Measurements from ENCODE around the gene NUP42.
"Not testable (repeated sequence)": the region's sequence is repeated elsewhere in the genome, so short reads cannot be mapped to it uniquely, and the experiment has no call there.

The NUP42 gene

GRCh38 chr7:23205909-23206767 lies 24.3 kb downstream of the NUP42 start:
- DNase-seq: no peak

GRCh38 chr7:23207021-23207420 lies 25.2 kb downstream of the NUP42 start:
- no peak for DNase-seq

- no peak for DNase-seq
Observed at GRCh38 chr7:23207884-23208283, 26.0 kb downstream of the NUP42 start.

- DNase-seq: no peak
Observed at GRCh38 chr7:23208316-23208715, 26.5 kb downstream of the NUP42 start.

- DNase-seq: no peak
Observed at GRCh38 chr7:23210506-23210905, 28.7 kb downstream of the NUP42 start.

- no peak for DNase-seq
Observed at GRCh38 chr7:23211589-23211988, 29.7 kb downstream of the NUP42 start.

- DNase-seq: no peak
Observed at GRCh38 chr7:23212395-23212794, 30.5 kb downstream of the NUP42 start.

- no peak for DNase-seq
Observed at GRCh38 chr7:23212841-23213240, 31.0 kb downstream of the NUP42 start.

GRCh38 chr7:23213755-23214154 lies 31.9 kb downstream of the NUP42 start:
- DNase-seq: no peak

GRCh38 chr7:23214423-23214822 lies 32.6 kb downstream of the NUP42 start:
- no peak for DNase-seq

GRCh38 chr7:23214938-23215337 lies 33.1 kb downstream of the NUP42 start:
- DNase-seq: no peak

- DNase-seq: no peak
Observed at GRCh38 chr7:23216021-23216420, 34.2 kb downstream of the NUP42 start.

- DNase-seq: no peak
Observed at GRCh38 chr7:23218196-23218595, 36.3 kb downstream of the NUP42 start.

- no peak for DNase-seq
Observed at GRCh38 chr7:23220690-23221305, 39.0 kb downstream of the NUP42 start.

GRCh38 chr7:23222439-23223030 lies 40.7 kb downstream of the NUP42 start:
- DNase-seq: no peak

- DNase-seq: not testable (repeated sequence)
Observed at GRCh38 chr7:23224364-23224763, 42.5 kb downstream of the NUP42 start.

GRCh38 chr7:23226844-23227450 lies 45.1 kb downstream of the NUP42 start:
- DNase-seq: no peak

- no peak for DNase-seq
Observed at GRCh38 chr7:23228412-23228811, 46.6 kb downstream of the NUP42 start.

- no peak for DNase-seq
Observed at GRCh38 chr7:23230641-23231101, 48.8 kb downstream of the NUP42 start.

GRCh38 chr7:23232966-23233365 lies 51.1 kb downstream of the NUP42 start:
- no peak for DNase-seq

GRCh38 chr7:23234569-23235296 lies 52.9 kb downstream of the NUP42 start:
- DNase-seq: no peak

- no peak for DNase-seq
Observed at GRCh38 chr7:23235813-23236221, 54.0 kb downstream of the NUP42 start.

- DNase-seq: no peak
Observed at GRCh38 chr7:23237000-23237399, 55.2 kb downstream of the NUP42 start.

Measured in NCI-H1694 (cell line).